ENCODE measurements around the gene RNASEH2A.
A peak's percentile ranks its signal among the peaks of the same experiment; 100 is the strongest.

Gene RNASEH2A

GRCh38 chr19:12783291-12783848, 23.0 kb upstream of the RNASEH2A start:
- DNase-seq = peak; percentile 45

- no peak for DNase-seq
Observed at GRCh38 chr19:12783849-12784393, 22.5 kb upstream of the RNASEH2A start.

- DNase-seq = no peak
Observed at GRCh38 chr19:12784394-12784870, 22.0 kb upstream of the RNASEH2A start.

- DNase-seq = peak; percentile 29
Observed at GRCh38 chr19:12784871-12785430, 21.4 kb upstream of the RNASEH2A start.

GRCh38 chr19:12785431-12786031, 20.9 kb upstream of the RNASEH2A start:
- peak; percentile 62 for DNase-seq

- peak; percentile 61 for DNase-seq
Observed at GRCh38 chr19:12786141-12786870, 20.1 kb upstream of the RNASEH2A start.

- no peak for DNase-seq
Observed at GRCh38 chr19:12786952-12787351, 19.4 kb upstream of the RNASEH2A start.

GRCh38 chr19:12787458-12787857, 18.9 kb upstream of the RNASEH2A start:
- no peak for DNase-seq

GRCh38 chr19:12788042-12788681, 18.2 kb upstream of the RNASEH2A start:
- no peak for DNase-seq

GRCh38 chr19:12788682-12789097, 17.7 kb upstream of the RNASEH2A start:
- DNase-seq = peak; percentile 43

GRCh38 chr19:12789098-12789903, 17.1 kb upstream of the RNASEH2A start:
- no peak for DNase-seq

- peak; percentile 97 for DNase-seq
Observed at GRCh38 chr19:12789904-12790619, 16.3 kb upstream of the RNASEH2A start.

GRCh38 chr19:12790628-12791344, 15.6 kb upstream of the RNASEH2A start:
- peak; percentile 15 for DNase-seq

- DNase-seq = peak; percentile 94
Observed at GRCh38 chr19:12791345-12792050, 14.9 kb upstream of the RNASEH2A start, which contains the start of gene JUNB. Gene JUNB, plus strand, starts transcription at chr19:12791486. Its CDS starts 286 bp downstream, at chr19:12791772.

GRCh38 chr19:12792051-12792852, 14.1 kb upstream of the RNASEH2A start:
- peak; percentile 46 for DNase-seq

- DNase-seq = no peak
Observed at GRCh38 chr19:12792853-12793289, 13.5 kb upstream of the RNASEH2A start.

GRCh38 chr19:12793290-12794195, 12.8 kb upstream of the RNASEH2A start:
- peak; percentile 88 for DNase-seq

All from GDM1 (cell line).